NCI-H748 (cell line): ENCODE results near the gene MORC1.
"Not testable (repeated sequence)": the region's sequence is repeated elsewhere in the genome, so short reads cannot be mapped to it uniquely, and the experiment has no call there.

Experiments used
- DNase-seq: peaks from one replicate; lab custom pipeline; 2025; ENCODE audit not compliant: unreplicated experiment; lab: John Stamatoyannopoulos, UW

The MORC1 gene, protein sequence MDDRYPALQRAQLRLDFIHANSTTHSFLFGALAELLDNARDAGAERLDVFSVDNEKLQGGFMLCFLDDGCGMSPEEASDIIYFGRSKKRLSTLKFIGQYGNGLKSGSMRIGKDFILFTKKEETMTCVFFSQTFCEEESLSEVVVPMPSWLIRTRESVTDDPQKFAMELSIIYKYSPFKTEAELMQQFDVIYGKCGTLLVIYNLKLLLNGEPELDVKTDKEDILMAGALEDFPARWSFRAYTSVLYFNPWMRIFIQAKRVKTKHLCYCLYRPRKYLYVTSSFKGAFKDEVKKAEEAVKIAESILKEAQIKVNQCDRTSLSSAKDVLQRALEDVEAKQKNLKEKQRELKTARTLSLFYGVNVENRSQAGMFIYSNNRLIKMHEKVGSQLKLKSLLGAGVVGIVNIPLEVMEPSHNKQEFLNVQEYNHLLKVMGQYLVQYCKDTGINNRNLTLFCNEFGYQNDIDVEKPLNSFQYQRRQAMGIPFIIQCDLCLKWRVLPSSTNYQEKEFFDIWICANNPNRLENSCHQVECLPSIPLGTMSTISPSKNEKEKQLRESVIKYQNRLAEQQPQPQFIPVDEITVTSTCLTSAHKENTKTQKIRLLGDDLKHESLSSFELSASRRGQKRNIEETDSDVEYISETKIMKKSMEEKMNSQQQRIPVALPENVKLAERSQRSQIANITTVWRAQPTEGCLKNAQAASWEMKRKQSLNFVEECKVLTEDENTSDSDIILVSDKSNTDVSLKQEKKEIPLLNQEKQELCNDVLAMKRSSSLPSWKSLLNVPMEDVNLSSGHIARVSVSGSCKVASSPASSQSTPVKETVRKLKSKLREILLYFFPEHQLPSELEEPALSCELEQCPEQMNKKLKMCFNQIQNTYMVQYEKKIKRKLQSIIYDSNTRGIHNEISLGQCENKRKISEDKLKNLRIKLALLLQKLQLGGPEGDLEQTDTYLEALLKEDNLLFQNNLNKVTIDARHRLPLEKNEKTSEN

DNA sequence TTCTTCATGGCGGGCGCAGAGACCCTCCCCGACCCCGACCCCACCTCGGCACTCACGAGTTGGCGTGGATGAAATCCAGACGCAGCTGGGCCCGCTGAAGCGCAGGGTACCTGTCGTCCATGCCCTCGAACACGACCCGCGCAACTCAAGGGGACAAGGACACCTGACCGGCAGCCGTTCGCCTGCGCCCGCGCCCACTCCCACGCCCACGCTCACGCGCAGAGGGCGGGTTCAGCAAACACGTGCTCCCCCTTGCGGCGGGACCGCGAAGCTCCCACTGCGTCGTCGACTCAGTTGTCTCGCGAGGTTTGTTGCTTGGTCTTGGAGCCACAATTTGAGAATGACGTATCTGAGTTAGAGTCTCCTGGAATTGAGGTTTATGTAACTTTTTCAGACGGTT, at the start of gene MORC1:
Gene MORC1 (minus strand): TSS at position 196 of the 400 bp plus-strand sequence. CDS start 75 bp downstream, at position 121.
- DNase-seq: no peak

DNA sequence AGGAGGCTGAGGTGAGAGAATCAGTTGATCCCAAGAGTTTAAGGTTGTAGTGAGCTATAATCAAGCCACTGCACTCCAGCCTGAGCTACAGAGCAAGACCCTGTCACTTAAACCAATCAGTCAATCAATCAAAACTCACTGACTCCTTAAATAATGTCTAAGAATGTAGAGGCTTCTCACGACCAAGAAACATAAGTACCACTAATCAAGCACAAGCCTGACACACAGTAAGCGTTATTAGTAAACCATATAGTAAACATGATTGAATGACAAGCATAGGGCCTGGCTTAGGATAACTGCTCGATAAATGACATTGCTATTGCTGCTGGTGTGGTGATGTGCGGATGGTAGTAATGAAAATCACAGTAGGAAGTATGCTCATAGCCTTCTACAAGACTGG, 48.0 kb upstream of the MORC1 start:
- no peak for DNase-seq

- DNase-seq: no peak
These were observed 43.7 kb upstream of the MORC1 start for GRCh38 chr3:109161487-109162123.

DNA sequence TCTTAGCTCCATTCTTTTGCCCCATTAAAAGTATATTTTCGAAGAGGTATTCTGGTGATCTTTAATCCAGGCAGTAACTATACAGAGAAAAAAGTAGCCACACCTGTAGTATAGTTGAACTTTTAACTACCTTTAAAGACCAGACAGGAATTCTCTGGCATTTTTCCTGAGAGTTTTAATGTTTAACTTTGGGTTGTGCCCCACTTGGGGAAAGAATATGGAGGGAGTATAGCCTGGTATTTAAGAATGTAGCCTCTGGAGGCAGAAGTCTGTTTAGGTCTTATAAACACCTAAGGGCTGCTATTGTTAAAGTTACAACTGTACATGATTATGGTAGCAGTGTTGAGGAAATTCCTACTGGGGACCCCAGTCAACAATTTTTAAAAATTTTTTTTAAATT, 37.9 kb upstream of the MORC1 start:
- no peak for DNase-seq

DNA sequence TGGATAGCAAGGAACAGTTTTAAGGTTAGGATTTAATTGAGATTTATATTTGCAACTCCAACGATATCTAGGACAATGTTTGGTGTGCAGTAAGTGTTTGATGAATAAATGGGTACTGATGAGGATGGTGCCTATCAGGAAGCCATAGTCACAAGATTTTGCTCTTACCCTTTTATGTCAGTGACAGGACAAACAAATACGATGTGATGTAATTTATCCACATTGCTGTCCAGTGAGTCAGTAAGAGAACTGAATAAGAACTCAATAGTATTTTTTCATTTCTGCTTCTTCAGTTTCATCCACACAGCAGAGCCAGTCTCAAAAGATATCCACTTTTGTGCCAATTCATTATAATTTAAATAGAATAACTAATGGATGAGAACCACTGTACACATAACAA, 37.0 kb upstream of the MORC1 start:
- DNase-seq: no peak

DNA sequence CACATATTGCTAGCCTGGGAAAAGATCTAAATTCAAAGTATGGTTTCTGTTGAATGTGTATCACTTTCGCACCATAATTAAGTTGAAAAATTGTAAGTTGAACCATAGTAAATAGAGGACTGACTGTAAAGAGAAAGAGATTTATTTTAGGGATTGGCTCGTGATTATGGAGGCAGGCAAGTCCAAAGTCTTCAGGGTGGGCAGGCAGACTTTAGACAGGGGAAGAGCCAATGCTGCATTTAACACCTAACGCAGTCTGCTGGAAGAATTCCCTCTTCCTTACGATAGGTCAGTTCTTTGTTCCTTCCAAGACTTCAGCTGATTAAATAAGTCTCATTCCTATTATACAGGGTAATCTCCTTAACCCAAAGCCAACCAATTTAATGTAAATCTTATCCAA, 34.4 kb upstream of the MORC1 start:
- no peak for DNase-seq

DNA sequence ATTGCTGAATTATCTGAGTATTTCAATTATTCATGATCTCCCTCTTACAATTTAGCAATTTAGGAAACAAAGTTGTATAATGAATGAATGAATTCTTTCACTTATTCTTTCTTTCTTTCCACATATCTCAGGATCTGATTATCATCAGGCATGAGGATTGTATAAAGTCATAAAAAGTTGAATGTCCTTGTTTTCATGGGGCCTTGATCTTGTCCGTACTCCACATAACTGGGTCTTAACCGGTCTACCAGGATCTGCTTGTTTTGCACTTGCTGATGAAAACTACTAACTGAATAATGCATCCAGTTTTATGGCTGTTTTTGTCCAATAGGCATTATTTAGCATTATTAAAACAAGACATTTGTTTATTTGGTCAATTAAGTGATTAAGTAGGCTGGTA, 31.1 kb upstream of the MORC1 start:
- no peak for DNase-seq

- DNase-seq: no peak
These were observed 25.7 kb upstream of the MORC1 start for GRCh38 chr3:109143646-109144045.

DNA sequence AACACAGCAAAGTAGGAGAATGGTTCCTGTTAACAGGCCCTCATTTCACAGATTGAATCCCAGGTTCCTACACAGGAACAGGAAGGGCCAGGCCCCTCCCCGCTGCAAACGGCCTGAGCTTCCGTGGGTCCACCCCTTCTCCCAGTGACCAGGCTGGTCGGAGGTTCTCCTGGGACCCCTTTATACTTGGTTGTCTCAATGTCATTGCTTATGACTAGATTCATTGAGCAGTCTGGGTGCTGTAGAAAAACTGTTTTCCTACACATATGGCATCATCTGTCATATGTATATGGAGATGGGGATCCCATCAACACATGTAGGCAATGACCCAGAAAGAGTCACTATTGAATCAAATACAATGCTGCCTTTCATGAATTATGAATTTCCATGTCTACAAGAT, 22.4 kb upstream of the MORC1 start:
- DNase-seq: no peak

GRCh38 chr3:109137761-109138160, 19.8 kb upstream of the MORC1 start:
- no peak for DNase-seq

DNA sequence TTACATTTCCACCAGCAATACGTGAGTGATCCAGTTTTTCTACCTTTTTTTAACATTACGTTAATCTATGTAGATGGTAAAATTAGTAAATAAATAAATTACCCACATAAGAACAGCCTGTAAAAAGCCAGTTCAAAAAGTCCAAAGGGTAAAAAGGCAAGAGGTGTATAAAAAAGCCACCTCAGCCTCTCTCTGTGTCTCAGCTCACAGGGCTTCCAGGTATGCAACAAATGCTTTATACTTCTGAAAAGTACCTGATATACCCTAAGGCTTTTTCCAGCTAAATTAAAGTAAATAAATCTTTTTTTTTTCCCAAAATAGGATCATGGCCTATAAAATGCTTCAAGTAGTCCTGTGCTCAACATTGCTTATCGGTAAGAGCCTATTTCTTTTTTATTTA, 18.6 kb upstream of the MORC1 start, which contains the start of gene C3orf85:
Gene C3orf85 (plus strand): TSS at position 197 of the 400 bp plus-strand sequence. CDS start 129 bp downstream, at position 326.
- no peak for DNase-seq

- not testable (repeated sequence) for DNase-seq
These were observed 15.5 kb upstream of the MORC1 start for GRCh38 chr3:109133474-109133816.

DNA sequence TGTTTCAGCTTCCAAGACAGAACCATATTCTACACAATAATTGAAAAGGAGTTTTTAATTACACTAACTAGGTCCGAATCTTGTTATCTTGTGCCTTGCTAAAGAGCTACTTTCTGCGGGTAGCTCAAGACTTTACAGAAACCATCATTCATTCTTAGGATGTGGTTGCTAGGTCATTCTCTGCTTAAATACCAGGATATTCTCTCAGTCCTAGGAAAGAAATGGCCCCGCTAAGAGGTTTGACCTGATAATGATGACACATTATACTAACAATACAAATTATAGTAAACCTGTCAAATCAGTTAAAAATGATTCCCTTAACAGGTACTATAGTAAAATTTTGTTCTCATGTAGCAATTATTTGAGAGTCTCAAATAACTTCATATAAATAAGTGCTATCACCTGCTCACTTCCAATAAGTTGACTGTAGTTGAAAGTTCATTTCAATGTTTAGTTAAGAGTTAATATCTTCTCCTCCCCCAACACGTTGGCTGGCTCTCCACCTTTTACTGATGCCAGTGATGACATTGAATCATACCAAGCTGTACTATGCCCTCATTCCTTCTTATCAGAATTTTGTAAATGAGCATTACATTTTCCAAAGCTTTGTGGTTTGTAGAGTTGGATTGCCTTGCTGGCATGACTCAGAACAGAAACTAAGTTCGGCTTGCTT, 15.0 kb upstream of the MORC1 start:
- DNase-seq: no peak

- no peak for DNase-seq
These were observed 13.3 kb upstream of the MORC1 start for GRCh38 chr3:109131276-109131675.

DNA sequence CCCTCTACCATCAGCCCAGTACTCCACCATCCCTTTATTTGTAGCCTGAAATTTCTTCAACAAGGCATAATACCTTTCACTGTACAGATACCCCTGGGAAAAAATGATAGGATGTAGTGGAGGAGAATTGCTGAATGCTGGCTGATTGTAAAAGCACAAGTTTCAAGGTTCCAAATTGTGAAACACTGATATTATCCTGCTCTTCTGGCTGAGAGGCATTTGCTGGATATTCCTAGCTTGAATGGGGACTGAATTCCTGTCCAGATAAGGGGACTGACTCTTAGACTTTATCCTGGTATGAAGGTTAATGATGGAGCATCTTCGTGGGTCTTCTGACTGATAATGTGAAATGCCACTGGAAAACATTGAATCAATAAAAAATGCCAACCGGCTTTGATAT, 9.6 kb upstream of the MORC1 start:
- DNase-seq: no peak

GRCh38 chr3:109125902-109126301, 8.0 kb upstream of the MORC1 start:
- no peak for DNase-seq

GRCh38 chr3:109122690-109123089, 4.8 kb upstream of the MORC1 start:
- no peak for DNase-seq

GRCh38 chr3:109118584-109118983, 650 bp upstream of the MORC1 start:
- no peak for DNase-seq

DNA sequence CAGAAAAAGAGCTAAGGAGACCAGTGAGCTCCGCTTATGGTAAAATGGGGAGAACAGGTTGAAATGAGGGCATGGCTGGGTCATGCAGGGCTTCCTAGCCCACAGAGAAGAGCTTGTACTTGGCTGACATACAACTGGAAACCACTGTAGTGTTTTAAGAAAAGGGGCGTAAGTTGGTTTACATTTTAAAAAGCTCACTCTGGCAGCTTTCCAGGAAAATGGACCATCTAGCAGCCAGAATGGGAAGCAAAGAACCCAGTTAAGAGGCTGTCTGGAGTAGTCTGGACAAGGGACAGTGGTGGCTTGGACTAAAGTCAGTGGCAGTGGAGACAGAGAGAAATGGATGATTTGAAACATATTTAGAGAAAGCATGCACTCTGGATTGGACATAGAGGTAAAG, 1.9 kb downstream of the MORC1 start:
- no peak for DNase-seq

- DNase-seq: no peak
These were observed 2.5 kb downstream of the MORC1 start for GRCh38 chr3:109115451-109115850.

DNA sequence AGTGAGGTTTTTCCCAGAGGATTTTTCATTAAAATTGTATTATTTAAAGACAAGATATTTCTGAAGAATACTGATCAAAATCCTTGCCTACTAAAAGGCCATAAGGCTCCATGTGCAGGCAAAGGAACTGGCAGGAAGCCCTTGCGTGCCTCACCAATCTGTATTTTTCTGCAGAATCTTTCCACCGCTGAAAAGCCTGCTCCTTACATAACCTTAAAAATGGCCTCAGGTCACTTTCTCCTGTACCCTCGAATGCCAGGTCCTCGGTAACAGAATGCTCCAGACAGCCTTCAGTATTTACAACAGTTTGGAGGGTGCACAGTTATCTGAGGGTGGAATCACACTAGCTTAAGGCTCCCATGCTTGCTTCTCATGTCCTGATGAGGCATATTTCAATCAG, 3.2 kb downstream of the MORC1 start:
- no peak for DNase-seq
